Pulmonary artery endothelial cell (primary cell): ENCODE measurements around the gene MYLK4. TPM values are rescaled to one million over a fixed set of nuclear protein-coding genes. Genes with fewer than 3 reads are reported as not detected.

Experiments
- DNase-seq: peaks from one replicate; pipeline ENCODE4 v3.0.0-alpha.2; 2011; ENCODE audit warnings: low read depth, low spot score
- total RNA-seq: library from RNA; depleted of rRNA; stranded (reverse); fragments of >200 nt; gene quantifications from 2 replicates; pipeline ENCODE4 v1.2.3, GENCODE V29; 2014

The MYLK4 gene
- total RNA-seq, 1 donor from 2014 or later = 0.66 TPM

GRCh38 chr6:2708456-2708855 is 42.3 kb downstream of the MYLK4 start:
- DNase-seq = no peak

- no peak for DNase-seq
Measured at GRCh38 chr6:2706558-2706957, 44.2 kb downstream of the MYLK4 start.

- no peak for DNase-seq
Measured at GRCh38 chr6:2705256-2705655, 45.5 kb downstream of the MYLK4 start.

- no peak for DNase-seq
Measured at GRCh38 chr6:2697291-2697690, 53.4 kb downstream of the MYLK4 start.

GRCh38 chr6:2695454-2696095 is 55.1 kb downstream of the MYLK4 start:
- no peak for DNase-seq

GRCh38 chr6:2693231-2693630 is 57.5 kb downstream of the MYLK4 start:
- no peak for DNase-seq

- DNase-seq = peak; percentile 10
Measured at GRCh38 chr6:2688401-2689064, 62.2 kb downstream of the MYLK4 start.

- no peak for DNase-seq
Measured at GRCh38 chr6:2687456-2687855, 63.3 kb downstream of the MYLK4 start.

GRCh38 chr6:2686515-2686914 is 64.2 kb downstream of the MYLK4 start:
- DNase-seq = no peak

- DNase-seq = no peak
Measured at GRCh38 chr6:2684766-2685754, 65.7 kb downstream of the MYLK4 start.

- DNase-seq = no peak
Measured at GRCh38 chr6:2684103-2684749, 66.5 kb downstream of the MYLK4 start.

- DNase-seq = no peak
Measured at GRCh38 chr6:2680264-2680922, 70.3 kb downstream of the MYLK4 start.

GRCh38 chr6:2677080-2677593 is 73.6 kb downstream of the MYLK4 start:
- no peak for DNase-seq

- no peak for DNase-seq
Measured at GRCh38 chr6:2676048-2676447, 74.7 kb downstream of the MYLK4 start.

- no peak for DNase-seq
Measured at GRCh38 chr6:2674857-2675256, 75.9 kb downstream of the MYLK4 start.

GRCh38 chr6:2669067-2669700 is 81.5 kb downstream of the MYLK4 start:
- DNase-seq = no peak

GRCh38 chr6:2667617-2668016 is 83.1 kb downstream of the MYLK4 start:
- no peak for DNase-seq

- no peak for DNase-seq
Measured at GRCh38 chr6:2666906-2667575, 83.7 kb downstream of the MYLK4 start.

GRCh38 chr6:2665146-2666070 is 85.3 kb downstream of the MYLK4 start:
- no peak for DNase-seq
